Thoracic aorta endothelial cell (primary cell): ENCODE measurements around the gene CDKN2B. TPM values are rescaled to one million over a fixed set of nuclear protein-coding genes. Genes with fewer than 3 reads are reported as not detected.

Experiments
- small RNA-seq: library from RNA; depleted of rRNA; stranded (forward); fragments of <200 nt; gene quantifications from one replicate; pipeline ENCODE3, GENCODE V24; 2012
- total RNA-seq: library from RNA; depleted of rRNA; stranded (reverse); fragments of >200 nt; gene quantifications from 2 replicates; pipeline ENCODE4 v1.2.3, GENCODE V29; 2012

CDKN2B gene
- total RNA-seq: 2.7 and 4.7 TPM in 2 replicates

GRCh38 chr9:22008717-22009505 is at the start of gene CDKN2B:
CDKN2B (minus strand) TSS chr9:22009305; CDS start chr9:22008953, 352 bp downstream.

GRCh38 chr9:21994556-21995005 is 14.5 kb downstream of the CDKN2B start, which contains the start of gene CDKN2B-AS1:
CDKN2B-AS1 (plus strand) TSS chr9:21994791.

GRCh38 chr9:21993893-21994555 is 15.1 kb downstream of the CDKN2B start, which contains the start of gene CDKN2A:
CDKN2A (minus strand) TSS chr9:21994392.

Small RNAs within 50 kb of the gene (small RNA-seq; reads per million reads assigned to genes)
- not detected for gene RF02045

Other genes with a start within 250 kb of the CDKN2B start
- gene MTAP, start 206.7 kb downstream of the CDKN2B start, total RNA-seq: 49.7 and 64.7 TPM in 2 replicates
- 3.8 and 3.9 TPM in 2 replicates for gene CDKN2A, start 14.9 kb downstream of the CDKN2B start, total RNA-seq
- gene CDKN2B-AS1, start 14.5 kb downstream of the CDKN2B start, total RNA-seq: 1.2 and 1.4 TPM in 2 replicates